GM18868 (cell line): ENCODE data around the gene DRICH1.
"Not testable (repeated sequence)": the region's sequence is repeated elsewhere in the genome, so short reads cannot be mapped to it uniquely, and the experiment has no call there.

Experiments
- ATAC-seq: cut with Tn5 transposase; IDR thresholded peaks from one replicate; pipeline ENCODE4 v1.9.1; 2021; ENCODE audit warnings: mild to moderate bottlenecking, moderate library complexity; ENCODE audit not compliant: unreplicated experiment

DRICH1 gene

DNA sequence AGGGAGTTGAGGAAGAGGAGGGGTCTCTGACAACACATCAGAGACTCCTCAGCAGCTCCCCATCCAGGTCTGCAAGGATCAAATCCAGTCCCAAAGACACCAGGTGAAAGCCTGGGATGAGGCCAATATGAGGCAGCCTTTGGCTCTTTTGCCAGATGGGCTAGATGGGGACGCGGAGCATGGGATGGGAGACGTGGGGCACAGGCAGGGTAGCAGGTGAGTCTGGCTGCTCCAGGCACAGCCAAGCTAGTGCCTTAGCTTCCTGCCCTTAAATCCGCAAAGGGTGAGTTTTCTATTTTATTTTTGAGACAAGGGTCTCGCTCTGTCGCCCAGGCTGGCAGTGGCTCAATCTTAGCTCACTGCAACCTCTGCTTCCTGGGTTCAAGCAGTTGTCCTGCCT, 19.6 kb upstream of the DRICH1 start:
- no peak for ATAC-seq

DNA sequence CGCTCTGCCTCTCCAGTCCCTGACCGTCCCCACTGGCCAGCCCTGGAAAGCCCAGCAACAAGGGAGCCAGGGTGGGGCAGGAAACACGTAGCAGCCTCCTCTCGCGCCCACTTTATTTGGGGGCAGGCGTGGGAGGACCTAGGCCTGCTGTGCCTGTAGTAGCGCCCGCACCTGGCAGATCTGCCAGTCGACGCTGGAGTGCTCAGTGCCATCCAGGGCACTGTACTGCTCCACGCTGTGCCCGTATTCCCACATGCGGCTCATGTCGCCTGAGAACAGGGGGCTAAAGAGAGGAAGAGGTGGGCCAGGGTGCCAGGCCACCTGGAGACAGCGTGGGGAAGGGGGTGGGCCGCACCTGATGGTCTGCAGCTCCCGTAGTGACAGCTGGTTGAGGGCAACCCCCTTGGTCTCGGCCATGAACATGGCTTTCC, 17.0 kb upstream of the DRICH1 start:
- ATAC-seq, result no peak

DNA sequence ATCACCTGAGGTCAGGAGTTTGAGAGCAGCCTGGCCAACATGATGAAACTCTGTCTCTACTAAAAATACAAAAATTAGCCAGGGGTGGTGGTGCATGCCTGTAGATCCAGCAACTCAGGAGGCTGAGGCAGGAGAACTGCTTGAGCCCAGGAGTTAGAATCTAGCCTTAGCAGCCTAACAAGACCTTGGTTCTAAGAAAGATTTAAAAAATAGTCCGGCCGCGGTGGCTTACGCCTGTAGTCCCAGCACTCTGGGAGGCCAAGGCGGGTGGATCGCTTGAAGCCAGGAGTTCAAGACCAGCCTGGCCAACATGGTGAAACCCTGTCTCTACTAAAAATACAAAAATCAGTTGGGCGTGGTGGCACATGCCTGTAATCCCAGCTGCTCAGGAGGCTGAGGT, 14.4 kb upstream of the DRICH1 start:
- ATAC-seq, result not testable (repeated sequence)

DNA sequence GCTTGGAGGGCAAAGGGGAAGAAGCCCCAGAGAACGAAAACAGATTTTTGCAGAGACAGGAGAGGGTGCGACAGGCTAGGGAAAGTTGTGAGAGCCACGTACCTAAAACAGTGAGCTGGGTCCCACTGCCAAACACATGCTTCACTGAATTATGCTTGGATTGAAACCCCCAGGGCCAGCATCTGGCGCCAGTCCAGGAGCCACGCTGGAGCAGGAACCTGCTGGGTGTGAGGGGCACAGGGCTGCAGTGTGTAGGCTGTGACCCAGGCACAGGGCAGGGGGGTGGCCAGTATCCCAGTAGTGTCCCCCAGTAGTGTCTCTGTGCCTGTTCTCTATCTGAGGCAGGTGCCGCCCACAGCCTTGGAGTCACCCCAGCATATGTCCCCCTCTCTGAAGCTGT, 8.1 kb upstream of the DRICH1 start:
- ATAC-seq, result not testable (repeated sequence)

DNA sequence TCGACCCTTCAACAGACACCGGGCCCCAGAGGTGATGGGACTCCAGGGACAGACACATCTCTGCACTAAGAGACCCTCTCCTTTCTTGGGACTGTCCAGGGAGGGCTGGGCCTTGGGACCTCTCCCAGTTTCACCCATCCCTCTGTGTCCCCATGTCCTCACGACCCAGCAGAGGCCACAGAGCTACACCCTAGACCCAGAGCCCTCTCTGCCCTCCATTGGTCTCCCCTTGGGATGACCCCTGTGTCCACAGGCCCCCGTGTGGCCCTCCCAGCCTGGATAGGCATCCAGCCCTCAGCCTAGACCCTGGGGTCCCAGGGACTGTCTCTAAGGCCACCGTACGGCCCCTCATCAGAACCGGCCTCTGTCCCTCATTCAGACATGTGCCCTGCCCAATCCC, 7.5 kb upstream of the DRICH1 start:
- no peak for ATAC-seq

DNA sequence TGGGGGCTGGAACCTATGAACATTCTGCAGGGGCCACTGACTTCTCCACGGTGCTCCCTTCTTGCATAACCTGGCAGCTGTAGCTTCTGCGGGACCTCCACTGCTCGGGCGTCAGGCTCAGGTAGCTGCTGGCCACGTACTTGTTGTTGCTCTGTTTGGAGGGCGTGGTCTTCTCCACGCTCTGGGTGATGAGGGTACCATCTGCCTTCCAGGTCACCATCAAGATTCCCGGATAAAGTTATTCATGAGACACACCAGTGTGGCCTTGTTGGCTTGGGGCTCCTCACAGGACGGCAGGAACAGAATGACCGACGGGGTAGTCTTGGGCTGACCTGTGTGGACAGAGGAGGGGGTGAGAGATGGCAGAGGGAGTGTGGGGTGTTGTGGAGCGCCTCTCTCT, 6.5 kb upstream of the DRICH1 start:
- ATAC-seq, result no peak

DNA sequence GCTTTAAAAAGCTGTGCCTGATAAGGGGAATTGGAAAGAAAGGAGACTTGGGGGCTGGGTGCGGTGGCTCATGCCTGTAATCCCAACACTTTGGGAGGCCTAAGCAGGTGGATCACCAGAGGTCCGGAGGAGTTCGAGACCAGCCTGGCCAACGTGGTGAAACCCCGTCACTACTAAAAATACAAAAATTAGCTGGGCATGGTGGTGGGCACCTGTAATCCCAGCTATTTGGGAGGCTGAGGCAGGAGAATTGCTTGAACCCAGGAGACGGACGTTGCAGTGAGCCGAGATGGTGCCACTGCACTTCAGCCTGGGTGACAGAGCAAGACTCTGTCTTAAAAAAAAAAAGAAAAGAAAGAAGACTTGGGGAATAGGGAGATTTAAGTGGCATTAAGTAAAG, 3.2 kb upstream of the DRICH1 start:
- not testable (repeated sequence) for ATAC-seq

DNA sequence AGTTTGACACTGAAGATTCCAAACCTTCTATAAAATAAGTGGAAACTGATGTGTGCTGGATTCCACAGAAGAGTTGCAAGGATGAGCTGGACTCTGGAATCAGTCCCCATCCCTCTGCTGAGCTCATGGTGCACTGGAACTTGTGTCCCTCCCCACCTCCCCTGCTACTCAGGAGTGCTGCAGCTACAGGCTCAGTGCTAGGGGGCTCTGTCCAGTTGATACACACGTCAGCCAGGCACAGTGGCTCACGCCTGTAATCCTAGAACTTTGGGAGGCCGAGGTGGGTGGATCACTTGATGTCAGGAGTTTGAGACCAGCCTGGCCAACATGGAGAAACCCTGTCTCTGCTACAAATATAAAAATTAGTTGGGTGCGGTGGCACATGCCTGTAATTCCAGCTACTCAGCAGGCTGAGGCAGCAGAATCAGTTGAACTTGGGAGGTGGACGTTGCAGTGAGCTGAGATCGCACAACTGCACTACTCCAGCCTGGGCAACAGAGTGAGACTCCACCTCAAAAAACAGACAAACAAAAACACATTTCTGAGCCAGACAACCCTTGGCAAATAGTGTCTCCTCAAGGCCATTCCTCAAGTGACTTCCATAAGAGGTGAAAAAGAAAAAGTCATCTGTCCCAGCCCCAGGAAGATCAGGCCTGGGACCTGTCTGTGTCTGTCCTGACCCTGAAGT, 3.9 kb downstream of the DRICH1 start:
- ATAC-seq, result not testable (repeated sequence)

DNA sequence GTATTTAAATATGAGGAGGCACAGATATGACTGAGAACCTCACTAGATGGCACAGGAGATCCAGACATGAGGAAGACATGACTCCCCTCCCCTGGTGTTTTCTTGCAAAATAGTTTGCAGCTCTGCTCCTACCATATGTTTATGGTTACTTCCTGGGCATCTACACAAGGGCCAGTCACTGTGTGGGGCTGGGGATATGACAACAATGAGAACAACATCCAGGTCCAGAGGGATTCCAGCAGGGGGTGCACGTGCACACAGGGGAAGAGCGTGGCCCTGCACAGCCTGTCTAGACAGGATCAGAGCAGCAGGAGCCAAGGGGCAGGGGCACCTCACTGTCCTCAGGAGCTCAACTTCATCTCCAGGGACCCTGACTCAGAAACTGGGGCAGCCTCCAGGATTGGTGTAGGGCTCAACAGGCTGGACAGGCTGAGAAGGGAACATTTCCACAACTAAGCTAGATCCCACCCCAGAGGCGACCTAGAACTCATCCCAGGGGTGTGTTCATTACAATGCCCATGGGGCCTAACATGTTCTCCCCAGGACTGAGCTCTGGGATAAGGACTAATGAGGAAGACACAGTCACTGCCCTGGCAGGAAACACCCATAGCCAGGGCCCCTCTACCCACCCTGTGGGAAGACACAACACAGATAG, 4.6 kb downstream of the DRICH1 start:
- not testable (repeated sequence) for ATAC-seq

DNA sequence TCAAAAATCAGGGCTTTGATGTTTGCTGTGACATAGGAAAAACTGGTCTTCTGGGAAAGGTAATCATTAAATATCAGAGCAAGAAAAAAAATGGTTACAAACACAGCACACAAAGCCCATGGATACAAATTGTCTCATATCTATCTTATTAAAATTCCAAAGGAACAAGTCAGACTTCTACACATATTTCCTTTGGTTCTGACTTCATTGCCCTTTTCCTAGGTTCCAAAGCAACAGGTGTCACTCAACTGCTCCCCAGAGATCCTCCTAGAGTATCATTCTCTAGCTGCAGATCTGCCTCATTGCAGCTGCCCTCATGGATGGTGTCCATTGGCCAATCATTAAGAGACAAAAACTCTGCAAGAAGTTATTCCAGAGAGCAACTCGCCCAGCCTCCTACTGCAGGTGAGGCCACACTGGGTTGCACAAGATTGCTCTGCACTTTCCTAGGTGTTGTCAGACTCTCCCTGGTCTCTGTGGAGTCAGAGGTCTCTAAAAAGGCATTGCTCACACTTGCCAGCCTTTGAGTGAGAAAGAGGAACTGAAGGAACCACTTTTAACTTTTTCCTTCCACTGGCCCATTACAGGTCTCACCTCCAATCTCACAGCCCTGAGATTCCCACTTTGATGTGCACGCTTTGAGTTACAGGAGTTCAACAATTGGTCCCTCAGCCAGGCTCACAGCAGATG, 5.7 kb downstream of the DRICH1 start:
- no peak for ATAC-seq

DNA sequence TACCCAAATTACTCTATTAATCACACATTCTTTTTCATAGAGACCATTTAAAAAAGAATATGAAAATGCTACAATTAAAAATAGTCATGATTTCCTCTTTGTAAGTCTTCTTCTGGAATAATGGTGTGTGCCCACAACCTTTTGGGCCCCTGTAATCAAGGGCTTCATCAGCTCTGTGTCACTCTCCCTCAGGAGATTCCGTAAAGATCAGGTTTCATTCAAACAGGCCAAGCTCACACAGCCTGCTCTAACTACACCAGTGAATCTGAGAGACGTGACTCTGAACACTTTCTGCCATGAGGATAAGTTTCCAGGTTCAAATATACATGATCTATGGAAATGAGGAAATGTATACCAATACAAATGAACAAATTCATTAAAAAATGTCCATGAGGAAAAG, 9.5 kb downstream of the DRICH1 start:
- ATAC-seq, result no peak

DNA sequence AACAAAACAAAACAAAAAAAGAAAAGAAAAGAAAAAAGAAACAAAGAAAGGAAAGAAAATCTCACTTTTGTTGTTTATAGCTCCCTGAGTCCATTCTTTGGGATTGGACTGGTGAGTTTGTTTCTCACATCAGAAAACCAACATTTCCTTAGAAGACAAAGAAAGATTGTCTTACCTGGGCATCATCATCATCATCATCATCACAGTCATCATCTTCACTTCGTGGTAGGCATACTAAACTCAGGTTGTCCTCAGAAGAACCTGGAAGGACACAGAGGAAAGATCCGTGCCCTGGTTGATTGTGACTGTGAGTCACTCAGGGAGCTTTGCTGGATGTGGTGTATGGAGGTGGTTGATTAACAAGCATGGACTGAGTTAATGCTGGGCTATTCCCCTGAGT, 10.2 kb downstream of the DRICH1 start:
- not testable (repeated sequence) for ATAC-seq

DNA sequence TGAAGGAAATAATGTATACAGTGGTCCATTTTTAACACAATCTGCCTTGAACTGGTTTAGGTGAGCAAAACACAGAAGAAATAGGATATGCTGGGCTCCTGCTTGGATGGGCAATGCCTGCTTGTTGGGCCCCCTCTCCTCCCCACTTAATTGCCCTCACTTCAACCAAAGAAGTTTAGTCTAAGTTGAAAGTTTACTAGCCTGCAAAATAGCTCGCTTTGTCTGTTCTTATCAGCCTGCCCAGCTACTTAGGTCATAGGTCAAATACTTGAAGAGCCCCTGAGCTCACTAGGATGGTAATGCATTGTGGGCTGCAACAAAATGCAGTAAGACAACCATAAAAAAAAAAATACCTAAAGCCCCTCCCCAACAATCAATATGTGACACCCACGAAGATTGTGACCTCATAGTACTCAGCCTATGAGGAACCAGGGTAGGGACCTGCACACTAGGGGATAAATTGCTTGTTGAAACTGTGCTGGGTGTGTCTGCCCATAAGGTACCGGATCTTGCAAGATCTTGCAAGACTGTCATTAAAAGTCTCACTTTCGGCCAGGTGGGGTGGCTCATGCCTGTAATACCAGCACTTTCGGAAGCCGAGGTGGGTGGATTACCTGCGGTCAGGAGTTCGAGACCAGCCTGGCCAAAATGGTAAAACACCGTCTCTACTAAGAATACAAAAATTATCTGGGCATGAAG, 10.9 kb downstream of the DRICH1 start:
- ATAC-seq, result no peak

DNA sequence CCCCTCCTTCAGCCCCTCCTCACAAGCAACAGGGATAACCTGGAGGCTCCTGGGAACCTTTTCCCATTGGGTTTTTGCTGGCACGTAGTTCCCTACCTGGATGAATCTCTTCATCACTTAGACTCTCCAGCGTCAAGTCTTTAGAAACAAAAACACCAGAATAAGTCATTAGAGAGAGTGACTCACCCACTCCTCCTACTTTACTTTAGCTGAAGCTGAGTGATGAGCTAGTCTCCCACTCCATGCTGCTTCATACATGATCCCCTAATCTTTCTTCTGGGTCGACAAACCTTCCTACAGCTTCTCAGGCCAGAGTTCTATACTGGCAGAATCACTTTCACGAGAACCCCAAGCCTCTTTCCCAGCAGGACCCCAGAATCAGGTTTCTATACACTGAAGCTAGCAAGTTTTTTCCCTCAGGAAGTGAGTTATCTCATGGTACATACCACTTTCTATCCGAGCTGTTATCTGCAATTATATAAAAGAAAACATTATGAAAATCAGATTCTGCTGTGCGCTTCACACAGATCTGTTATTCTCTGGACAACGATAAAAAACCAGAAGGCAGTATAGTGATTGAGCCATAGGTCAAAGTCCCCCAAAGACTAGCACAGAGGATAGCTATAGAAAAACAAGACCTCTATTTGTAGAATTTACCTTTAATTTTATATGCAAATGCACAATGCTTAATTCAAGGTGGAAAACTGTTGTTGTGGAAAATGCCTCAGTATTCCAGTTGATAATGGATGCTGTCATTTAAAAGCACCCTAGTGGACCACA, 18.7 kb downstream of the DRICH1 start:
- ATAC-seq, result no peak

DNA sequence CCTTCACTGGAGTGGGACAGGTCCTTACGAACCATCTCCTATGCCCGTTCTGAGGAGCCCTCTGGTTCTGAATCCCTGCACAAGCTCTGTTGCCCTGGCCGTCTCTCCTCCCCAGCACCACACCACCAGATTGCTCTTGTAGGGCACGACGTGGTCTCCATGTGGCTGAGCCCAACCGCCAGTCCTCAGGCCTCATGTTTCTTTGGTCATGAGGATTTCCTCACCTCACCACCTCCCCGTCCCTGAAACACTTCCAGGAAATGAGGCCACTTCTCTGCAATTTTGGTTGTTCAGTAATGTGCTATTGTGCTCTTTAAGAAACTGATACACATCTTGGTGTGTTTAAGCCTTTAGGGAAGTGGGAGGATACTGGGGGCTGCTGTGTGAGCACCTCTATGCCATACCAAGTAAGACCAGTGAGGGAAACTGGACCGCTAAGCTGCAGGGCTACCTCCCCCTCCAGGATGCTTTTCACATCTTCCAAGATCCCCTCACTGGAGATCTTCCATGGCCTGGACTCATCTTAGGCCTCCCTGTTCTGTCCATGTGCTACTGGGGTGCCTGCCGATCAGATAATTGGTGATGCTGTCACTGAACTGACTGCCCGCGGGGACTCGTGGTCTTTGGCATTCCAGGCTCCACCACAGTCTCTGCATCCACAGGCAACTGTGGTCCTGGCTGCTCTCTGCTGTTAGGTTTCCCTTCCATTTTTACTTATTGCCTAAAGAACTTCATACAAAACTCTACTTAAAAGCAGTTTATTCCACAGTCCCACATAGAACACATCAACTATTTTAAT, 21.9 kb downstream of the DRICH1 start:
- no peak for ATAC-seq

DNA sequence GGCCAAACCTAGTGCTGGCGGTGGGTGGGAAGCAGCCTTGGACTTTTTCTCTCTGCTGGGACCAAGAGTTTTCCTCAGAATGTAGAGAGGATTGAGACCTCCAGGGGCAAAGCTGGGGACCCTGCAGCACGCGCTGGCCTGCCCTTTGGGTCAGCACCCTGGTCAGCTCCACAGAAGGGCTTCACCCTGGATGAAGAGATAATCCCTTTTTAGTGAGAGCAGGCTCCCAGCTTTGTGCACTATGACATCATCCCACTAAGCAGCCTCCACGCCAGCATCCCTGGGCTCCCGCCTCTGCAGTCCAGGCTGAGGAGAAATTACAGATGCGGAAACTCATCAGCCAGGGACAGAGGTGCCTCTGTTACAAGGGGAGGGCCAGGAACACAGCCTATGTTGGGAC, 23.5 kb downstream of the DRICH1 start:
- ATAC-seq, result no peak

DNA sequence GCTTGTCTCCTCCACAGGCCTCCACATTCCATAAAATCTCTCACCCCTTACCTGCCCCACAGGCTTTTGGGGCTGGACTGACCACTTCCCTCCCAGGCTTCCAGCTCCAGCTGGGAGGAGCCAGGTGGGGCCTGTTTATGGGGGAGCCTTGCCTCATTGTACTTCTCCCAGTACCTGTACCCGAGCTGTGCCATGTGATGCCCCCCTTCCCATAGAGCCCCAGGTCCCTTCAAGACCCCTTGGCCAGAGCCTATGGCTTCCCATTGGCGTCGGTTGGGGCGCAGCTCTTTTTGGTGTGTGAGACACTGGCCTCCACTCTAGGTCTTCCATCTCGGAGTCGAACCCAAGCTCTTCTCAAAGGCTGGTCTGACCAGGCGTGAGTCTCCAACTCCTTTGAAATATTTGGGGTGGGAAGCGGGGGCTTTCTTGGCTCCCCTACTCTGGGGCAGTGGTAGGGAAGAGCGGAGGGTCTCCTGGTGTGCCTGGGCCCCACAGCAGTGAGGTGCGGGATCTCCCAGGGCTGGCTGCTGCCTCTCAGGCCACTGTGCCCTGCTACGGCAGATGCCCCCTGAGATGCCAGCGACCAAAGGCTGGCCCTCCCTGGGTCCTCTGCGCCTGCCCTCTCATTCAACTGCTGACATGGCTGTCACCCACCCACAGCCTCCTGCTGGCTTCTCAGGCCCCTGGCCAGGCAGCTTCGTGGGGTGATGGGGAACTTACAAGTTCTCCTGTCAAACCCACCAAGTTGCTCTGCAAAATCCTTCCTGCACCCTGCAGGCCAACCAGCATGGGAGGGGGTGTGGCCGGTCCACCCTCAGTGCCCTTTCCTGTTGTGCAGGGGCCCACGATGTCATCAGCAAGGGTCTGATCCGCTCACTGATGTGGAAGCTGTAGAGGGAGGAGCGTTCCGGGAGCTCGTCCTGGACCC, 25.7 kb downstream of the DRICH1 start:
- no peak for ATAC-seq

DNA sequence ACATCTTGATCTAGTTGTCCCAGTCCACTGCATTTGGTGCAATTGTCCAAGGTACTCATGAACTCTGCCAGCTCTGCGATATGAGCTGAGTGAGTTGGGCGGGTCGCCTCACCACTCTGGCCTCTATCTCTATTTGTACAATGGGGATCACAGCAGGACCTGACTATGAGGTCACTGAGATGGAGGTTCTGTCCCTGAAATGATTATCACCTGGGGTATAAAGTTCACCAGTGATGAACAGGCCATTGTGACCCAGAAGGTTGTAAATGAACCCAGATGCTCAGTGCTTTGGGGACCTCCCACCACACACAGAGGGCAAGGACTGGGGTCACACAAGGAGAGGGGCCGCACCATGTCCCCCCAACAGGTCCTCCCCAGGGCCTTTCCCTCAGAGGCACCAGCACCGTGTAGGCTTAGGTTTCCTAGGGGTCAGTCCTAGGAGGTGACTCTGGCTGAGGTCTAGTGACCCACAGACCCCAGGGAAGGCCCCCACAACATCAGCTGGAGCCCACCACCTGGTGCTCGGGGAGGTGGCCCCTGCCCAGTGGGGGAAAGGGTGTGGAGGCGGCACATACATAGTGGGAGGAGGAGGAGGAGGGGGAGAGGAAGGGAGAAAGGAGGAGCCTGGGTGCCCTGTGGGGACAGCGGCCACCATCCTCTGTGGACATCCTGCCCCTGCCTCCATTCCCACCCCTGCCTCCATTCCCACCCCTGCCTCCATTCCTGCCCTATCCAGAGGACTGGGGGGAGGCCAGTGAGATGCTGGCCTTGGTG, 27.0 kb downstream of the DRICH1 start:
- no peak for ATAC-seq
